ENCODE results near the gene NAXD. TPM values are rescaled to one million over a fixed set of nuclear protein-coding genes. Genes with fewer than 3 reads are reported as not detected.

NAXD gene
- total RNA-seq, 1 experiment from 2014 or later, result 27.7 TPM

GRCh38 chr13:110683921-110684320 lies 68.6 kb downstream of the NAXD start:
- DNase-seq (ENCODE audit: unreplicated experiment), result no peak
- no peak for TF ChIP-seq CTCF (IDR thresholded peaks at IDR 0.05; ENCODE audit: unreplicated experiment)
- POLR2A ChIA-PET, result interaction anchor here (0.6 to 1.5 kb wide), 4 partner anchors 10 to 31 kb away, joined by 3 to 4 read pairs (median 3); no protein-coding TSS in a partner anchor
- CTCF ChIA-PET, result interaction anchor here (0.8 to 4.5 kb wide), 13 partner anchors 8 to 137 kb away, joined by 3 to 13 read pairs (median 4); no protein-coding TSS in a partner anchor
- H3K27me3 Mint-ChIP-seq (ENCODE audit: insufficient read depth, unreplicated experiment), result no peaks in the 10 kb centered on the region
- H3K36me3 Mint-ChIP-seq (ENCODE audit: insufficient read depth, unreplicated experiment), result peaks cover 83% of the 10 kb centered on the region
- intact Hi-C loops (cut with micrococcal nuclease), result loop anchor here (1.0 kb wide), 1 partner anchor 135 kb away; no protein-coding TSS in a partner anchor
- no peaks in the 10 kb centered on the region for H3K9me3 Mint-ChIP-seq (ENCODE audit: unreplicated experiment)
- no peaks in the 10 kb centered on the region for H3K4me1 Mint-ChIP-seq (ENCODE audit: insufficient read depth, unreplicated experiment)
- no peak overlapping the region for H3K4me3 Mint-ChIP-seq (ENCODE audit: unreplicated experiment)
- BruUV-seq (replicated peaks), result no TSS peak
- no peak overlapping the region for H3K27ac Mint-ChIP-seq (ENCODE audit: low read depth, unreplicated experiment)

- ChIA-PET POLR2A (no interaction called here), CTCF (interaction anchor here (0.8 to 4.5 kb wide), 6 partner anchors 18 to 136 kb away, joined by 3 to 13 read pairs (median 5); no protein-coding TSS in a partner anchor)
- Mint-ChIP-seq H3K27me3 (ENCODE audit: insufficient read depth, unreplicated experiment) (no peaks in the 10 kb centered on the region), H3K4me3 (ENCODE audit: unreplicated experiment) (no peak overlapping the region), H3K9me3 (ENCODE audit: unreplicated experiment) (no peaks in the 10 kb centered on the region), H3K27ac (ENCODE audit: low read depth, unreplicated experiment) (no peak overlapping the region), H3K4me1 (ENCODE audit: insufficient read depth, unreplicated experiment) (no peaks in the 10 kb centered on the region), H3K36me3 (ENCODE audit: insufficient read depth, unreplicated experiment) (peaks cover 80% of the 10 kb centered on the region)
- no peak for TF ChIP-seq CTCF (IDR thresholded peaks at IDR 0.05; ENCODE audit: unreplicated experiment)
- intact Hi-C loops (cut with micrococcal nuclease), result no loop called here
- no TSS peak for BruUV-seq (replicated peaks)
- no peak for DNase-seq (ENCODE audit: unreplicated experiment)
Measured at GRCh38 chr13:110684388-110685056, 69.2 kb downstream of the NAXD start.

GRCh38 chr13:110685305-110686020 lies 70.1 kb downstream of the NAXD start:
- intact Hi-C loops (cut with micrococcal nuclease), result no loop called here
- no peak for DNase-seq (ENCODE audit: unreplicated experiment)
- POLR2A ChIA-PET, result no interaction called here
- Mint-ChIP-seq H3K4me1 (ENCODE audit: insufficient read depth, unreplicated experiment) (no peaks in the 10 kb centered on the region), H3K4me3 (ENCODE audit: unreplicated experiment) (no peak overlapping the region), H3K27ac (ENCODE audit: low read depth, unreplicated experiment) (no peak overlapping the region), H3K27me3 (ENCODE audit: insufficient read depth, unreplicated experiment) (no peaks in the 10 kb centered on the region), H3K9me3 (ENCODE audit: unreplicated experiment) (no peaks in the 10 kb centered on the region), H3K36me3 (ENCODE audit: insufficient read depth, unreplicated experiment) (peaks cover 72% of the 10 kb centered on the region)
- no TSS peak for BruUV-seq (replicated peaks)
- CTCF ChIA-PET, result interaction anchor here (0.5 kb wide), 1 partner anchor 1434 kb away, joined by 3 read pairs; no protein-coding TSS in a partner anchor
- TF ChIP-seq CTCF (IDR thresholded peaks at IDR 0.05; ENCODE audit: unreplicated experiment), result no peak

- Mint-ChIP-seq H3K36me3 (ENCODE audit: insufficient read depth, unreplicated experiment) (peaks cover 70% of the 10 kb centered on the region), H3K27me3 (ENCODE audit: insufficient read depth, unreplicated experiment) (no peaks in the 10 kb centered on the region), H3K9me3 (ENCODE audit: unreplicated experiment) (no peaks in the 10 kb centered on the region), H3K4me1 (ENCODE audit: insufficient read depth, unreplicated experiment) (no peaks in the 10 kb centered on the region), H3K4me3 (ENCODE audit: unreplicated experiment) (no peak overlapping the region), H3K27ac (ENCODE audit: low read depth, unreplicated experiment) (no peak overlapping the region)
- DNase-seq (ENCODE audit: unreplicated experiment), result no peak
- intact Hi-C loops (cut with micrococcal nuclease), result no loop called here
- ChIA-PET CTCF (no interaction called here), POLR2A (no interaction called here)
- BruUV-seq (replicated peaks), result no TSS peak
- no peak for TF ChIP-seq CTCF (IDR thresholded peaks at IDR 0.05; ENCODE audit: unreplicated experiment)
Measured at GRCh38 chr13:110687736-110688135, 72.4 kb downstream of the NAXD start.

Data from MCF 10A (cell line).